Testis (tissue), 3 donors: ENCODE data around the gene CFAP61. TPM values are rescaled to one million over a fixed set of nuclear protein-coding genes. Genes with fewer than 3 reads are reported as not detected.

Source experiments
- DNase-seq: peaks from one replicate; pipeline ENCODE4 v3.0.0-alpha.2; 2019
- H3K27ac ChIP-seq, 2 donors: fragments of 200-600 bp; sonication (generic); one replicate each; pipeline ENCODE4 v1.5.1; 2019
- H3K27me3 ChIP-seq: fragments of 200-600 bp; sonication (generic); one replicate; pipeline ENCODE4 v1.5.1; 2019
- H3K36me3 ChIP-seq: fragments of 200-600 bp; sonication (generic); one replicate; pipeline ENCODE4 v1.5.1; 2017; ENCODE audit warnings: low read depth; ENCODE audit errors: missing control alignments
- H3K4me1 ChIP-seq: fragments of 200-600 bp; sonication (generic); one replicate; pipeline ENCODE4 v1.5.1; 2019
- H3K4me3 ChIP-seq, 2 donors: fragments of 200-600 bp; sonication (generic); one replicate each; pipeline ENCODE4 v1.5.1; 2017 to 2019
- H3K9me3 ChIP-seq: fragments of 200-600 bp; sonication (generic); one replicate; pipeline ENCODE4 v1.5.1; 2017
- CTCF ChIP-seq, 3 experiments: fragments of 450-650 bp in 2 of 3; fragments of 200-600 bp in 1 of 3; sonication (generic) in 1 of 3; IDR thresholded peaks; one replicate each; pipeline ENCODE4 v1.5.1; 2016 to 2019; ENCODE audit warnings: antibody characterized with exemption in 3 of 3, mild to moderate bottlenecking in 2 of 3, moderate library complexity in 1 of 3
- POLR2A ChIP-seq: fragments of 450-650 bp; IDR thresholded peaks from one replicate; pipeline ENCODE4 v1.6.1; 2017; ENCODE audit warnings: antibody characterized with exemption, mild to moderate bottlenecking, moderate library complexity
- WGBS, 2 donors: methylation state at CpG; one replicate each; pipeline ENCODE4 v1.1.5; 2018; 5-methylcytosine and 5-hydroxymethylcytosine counted together
- intact Hi-C: fragments of 100-400 bp; cut with DNase I; formaldehyde crosslinking; loops from one replicate; pipeline ENCODE4 v1.15.1; 2023; ENCODE audit warnings: low total_unique reads
- polyA plus RNA-seq: library from polyadenylated mRNA; stranded (reverse); fragments of 350-450 nt; fragmentation: Illumina TruSeq; extraction: RNeasy Lipid Tissue Mini Kit (QIAGEN cat#74804); gene quantifications from one replicate; pipeline ENCODE4 v1.2.3, GENCODE V29; 2014; ENCODE audit warnings: low read depth, low replicate concordance; ENCODE audit not compliant: insufficient read depth
- total RNA-seq, 2 donors: library from RNA; depleted of rRNA; stranded (reverse); fragments of >200 nt; gene quantifications; one replicate each; pipeline ENCODE4 v1.2.3, GENCODE V29; 2016

Gene CFAP61
- total and polyA plus RNA-seq, 3 donors from 2014 or later = 21.4 to 76.0 (median 27.3) TPM

GRCh38 chr20:20391115-20391514, 338.8 kb downstream of the CFAP61 start:
- H3K27ac ChIP-seq = no peak overlapping the region
- DNase-seq = no peak
- TF ChIP-seq POLR2A (no peak), CTCF (IDR thresholded peaks at IDR 0.05) (no peak)
- no peaks in the 10 kb centered on the region for H3K9me3 ChIP-seq
- H3K4me1 ChIP-seq = peaks cover 4% of the 10 kb centered on the region
- H3K27me3 ChIP-seq = no peaks in the 10 kb centered on the region
- H3K36me3 ChIP-seq = no peaks in the 10 kb centered on the region
- H3K4me3 ChIP-seq = no peak overlapping the region
- 87 to 98% methylated on average over 4 of the region's 4 CpGs for WGBS, 2 donors
- intact Hi-C loops = loop anchor here (5.0 kb wide), 1 partner anchor 246 kb away; no protein-coding TSS in a partner anchor

GRCh38 chr20:20391766-20392165, 339.4 kb downstream of the CFAP61 start:
- H3K36me3 ChIP-seq = no peaks in the 10 kb centered on the region
- peaks cover 4% of the 10 kb centered on the region for H3K4me1 ChIP-seq
- DNase-seq = peak; percentile 58
- no peaks in the 10 kb centered on the region for H3K27me3 ChIP-seq
- H3K27ac ChIP-seq = no peak overlapping the region
- TF ChIP-seq CTCF (IDR thresholded peaks at IDR 0.05) (no peak), POLR2A (no peak)
- 63 to 64% methylated on average over 5 to 13 of the region's 13 CpGs for WGBS, 2 donors
- no peak overlapping the region for H3K4me3 ChIP-seq
- intact Hi-C loops = loop anchor here (5.0 kb wide), 1 partner anchor 246 kb away; no protein-coding TSS in a partner anchor
- no peaks in the 10 kb centered on the region for H3K9me3 ChIP-seq

GRCh38 chr20:20393207-20394120, 341.1 kb downstream of the CFAP61 start:
- Histone ChIP-seq H3K36me3 (no peaks in the 10 kb centered on the region), H3K27me3 (no peaks in the 10 kb centered on the region), H3K27ac (no peak overlapping the region), H3K9me3 (no peaks in the 10 kb centered on the region), H3K4me3 (no peak overlapping the region), H3K4me1 (peaks cover 4% of the 10 kb centered on the region)
- no peak for DNase-seq
- intact Hi-C loops = loop anchor here (5.0 kb wide), 1 partner anchor 244 kb away; no protein-coding TSS in a partner anchor
- TF ChIP-seq CTCF (IDR thresholded peaks at IDR 0.05) (no peak), POLR2A (no peak)
- WGBS, 2 donors = 68 to 71% methylated on average over 20 of the region's 20 CpGs

- no peaks in the 10 kb centered on the region for H3K9me3 ChIP-seq
- H3K36me3 ChIP-seq = no peaks in the 10 kb centered on the region
- whole genome bisulfite sequencing, 2 donors = 95 to 96% methylated on average over 8 to 12 of the region's 12 CpGs
- intact Hi-C loops = no loop called here
- DNase-seq = no peak
- no peak for TF ChIP-seq POLR2A
- no peak for TF ChIP-seq CTCF (IDR thresholded peaks at IDR 0.05)
- H3K4me1 ChIP-seq = peaks cover 4% of the 10 kb centered on the region
- no peak overlapping the region for H3K27ac ChIP-seq
- H3K4me3 ChIP-seq = no peak overlapping the region
- H3K27me3 ChIP-seq = no peaks in the 10 kb centered on the region
These were observed 342.8 kb downstream of the CFAP61 start for GRCh38 chr20:20395087-20395486.
